IMR-90 (cell line): ENCODE results near the gene PRKAR2A. TPM values are rescaled to one million over a fixed set of nuclear protein-coding genes. Genes with fewer than 3 reads are reported as not detected.

Experiments
- ATAC-seq: fragments of 200-7000 bp; cut with Tn5 transposase; 2 replicates; pipeline ENCODE4 v1.9.1; 2020; ENCODE audit warnings: low read depth, mild to moderate bottlenecking, moderate library complexity
- BruUV-seq: library from RNA; stranded (reverse); fragments of 400-500 nt; replicated peaks from 2 replicates; lab custom pipeline; 2021; lab: Mats Ljungman, UMichigan
- CTCF ChIA-PET: fragments of 300-600 bp; formaldehyde crosslinking; extraction: SDS; loops from one replicate; lab custom pipeline; 2021; ENCODE audit warnings: antibody characterized with exemption; lab: Yijun Ruan, JAX
- POLR2A ChIA-PET: fragments of 300-600 bp; sonication (Branson Sonifier 250); formaldehyde crosslinking; loops from one replicate; lab custom pipeline; 2022; ENCODE audit warnings: antibody characterized with exemption; ENCODE audit not compliant: unreplicated experiment; lab: Charles Lee
- DNase-seq: peaks from one replicate; pipeline ENCODE4 v3.0.0; 2013
- H2AFZ ChIP-seq: replicated peaks from 2 replicates; pipeline ENCODE3; 2013; ENCODE audit warnings: low read length, mild to moderate bottlenecking; ENCODE audit not compliant: poor library complexity
- H2AK5ac ChIP-seq: 2 replicates; pipeline ENCODE4 v1.6.1; 2013; ENCODE audit warnings: low read depth, low read length, inconsistent platforms
- H2AK9ac ChIP-seq: replicated peaks from 2 replicates; pipeline ENCODE3; 2013; ENCODE audit warnings: mild to moderate bottlenecking, low read depth, low read length, moderate library complexity; ENCODE audit not compliant: poor library complexity
- H2BK120ac ChIP-seq: 2 replicates; pipeline ENCODE4 v1.6.1; 2013; ENCODE audit warnings: low read depth, low read length, inconsistent platforms
- H2BK15ac ChIP-seq: 3 replicates; pipeline ENCODE4 v1.6.1; 2013; ENCODE audit warnings: low read depth, low read length, inconsistent platforms
- H2BK20ac ChIP-seq: 2 replicates; pipeline ENCODE4 v1.6.1; 2013; ENCODE audit warnings: low read depth, mild to moderate bottlenecking, inconsistent platforms, low read length, moderate library complexity
- H2BK5ac ChIP-seq: 2 replicates; pipeline ENCODE4 v1.6.1; 2013; ENCODE audit warnings: mild to moderate bottlenecking, low read depth, low read length, inconsistent platforms; ENCODE audit not compliant: poor library complexity, severe bottlenecking
- H3K14ac ChIP-seq: replicated peaks from 2 replicates; pipeline ENCODE4 v1.6.1; 2013; ENCODE audit warnings: low read depth, low read length, inconsistent platforms
- H3K18ac ChIP-seq: 2 replicates; pipeline ENCODE4 v1.6.1; 2013; ENCODE audit warnings: low read depth, low read length, control low read depth
- H3K23ac ChIP-seq: 2 replicates; pipeline ENCODE4 v1.6.1; 2013; ENCODE audit warnings: low read depth, low read length, inconsistent platforms
- H3K27ac ChIP-seq: 2 replicates; pipeline ENCODE4 v1.5.1; 2013; ENCODE audit warnings: mild to moderate bottlenecking, control low read depth, low read length; ENCODE audit not compliant: insufficient read depth
- H3K27me3 ChIP-seq: 2 replicates; pipeline ENCODE4 v1.6.1; 2013; ENCODE audit warnings: low read length; ENCODE audit not compliant: control insufficient read depth, insufficient read depth
- H3K36me3 ChIP-seq: 2 replicates; pipeline ENCODE4 v1.6.1; 2013; ENCODE audit warnings: low read length, mixed read lengths; ENCODE audit not compliant: control insufficient read depth, insufficient read depth
- H3K4ac ChIP-seq: 2 replicates; pipeline ENCODE4 v1.6.1; 2013; ENCODE audit warnings: low read depth, low read length, inconsistent platforms
- H3K4me1 ChIP-seq: 2 replicates; pipeline ENCODE4 v1.6.1; 2013; ENCODE audit warnings: low read length, mixed read lengths; ENCODE audit not compliant: control insufficient read depth, insufficient read depth
- H3K4me2 ChIP-seq: 2 replicates; pipeline ENCODE4 v1.6.1; 2013; ENCODE audit warnings: low read depth, mild to moderate bottlenecking, control low read depth, low read length, moderate library complexity
- H3K4me3 ChIP-seq: 2 replicates; pipeline ENCODE4 v1.5.1; 2013; ENCODE audit warnings: low read depth, mild to moderate bottlenecking, control low read depth, low read length, moderate library complexity; ENCODE audit not compliant: insufficient read depth
- H3K56ac ChIP-seq: 2 replicates; pipeline ENCODE4 v1.6.1; 2013; ENCODE audit warnings: low read length, inconsistent platforms; ENCODE audit not compliant: insufficient read depth; ENCODE audit errors: extremely low read depth
- H3K79me1 ChIP-seq, 2 experiments: 2 replicates each; pipeline ENCODE4 v1.6.1; 2013; ENCODE audit warnings: low read length in 2 of 2, inconsistent platforms in 1 of 2, low read depth in 1 of 2
- H3K9ac ChIP-seq: 2 replicates; pipeline ENCODE4 v1.6.1; 2013; ENCODE audit warnings: low read depth, low read length, control low read depth
- H3K9me1 ChIP-seq: 2 replicates; pipeline ENCODE4 v1.6.1; 2013; ENCODE audit warnings: low read length, inconsistent platforms; ENCODE audit not compliant: insufficient read depth
- H3K9me3 ChIP-seq: 2 replicates; pipeline ENCODE4 v1.6.1; 2013; ENCODE audit warnings: low read length; ENCODE audit not compliant: control insufficient read depth, insufficient read depth
- H4K20me1 ChIP-seq: 2 replicates; pipeline ENCODE4 v1.6.1; 2013; ENCODE audit warnings: low read length, inconsistent platforms; ENCODE audit not compliant: insufficient read depth
- H4K5ac ChIP-seq: 2 replicates; pipeline ENCODE4 v1.6.1; 2013; ENCODE audit warnings: mild to moderate bottlenecking, low read depth, low read length, control low read depth
- H4K8ac ChIP-seq, 2 experiments: 2 replicates each; pipeline ENCODE4 v1.6.1; 2013; ENCODE audit warnings: low read depth in 2 of 2, low read length in 2 of 2, control low read depth in 1 of 2, inconsistent platforms in 1 of 2
- H4K91ac ChIP-seq: 2 replicates; pipeline ENCODE4 v1.6.1; 2013; ENCODE audit warnings: low read depth, low read length, inconsistent platforms; ENCODE audit not compliant: insufficient read depth
- CHD1 ChIP-seq: IDR thresholded peaks from 2 replicates; pipeline ENCODE4 v1.6.1; 2012; ENCODE audit warnings: low read depth, low read length, improper control_type of control experiment
- FOS ChIP-seq: fragments of 150-350 bp; IDR thresholded peaks from 2 replicates; pipeline ENCODE4 v1.6.1; 2016; ENCODE audit warnings: low read depth, low read length
- MAFK ChIP-seq: IDR thresholded peaks from 2 replicates; pipeline ENCODE4 v1.6.1; 2012; ENCODE audit warnings: low read depth, low read length, improper control_type of control experiment
- MXI1 ChIP-seq: IDR thresholded peaks from 2 replicates; pipeline ENCODE4 v1.6.1; 2012; ENCODE audit warnings: low read depth, mild to moderate bottlenecking, low read length, moderate library complexity, borderline replicate concordance
- NFE2L2 ChIP-seq: fragments of 150-350 bp; IDR thresholded peaks from 2 replicates; pipeline ENCODE4 v1.6.1; 2016; ENCODE audit warnings: low read depth, mild to moderate bottlenecking, low read length
- POLR2A ChIP-seq: IDR thresholded peaks from 2 replicates; pipeline ENCODE4 v1.6.1; 2012; ENCODE audit warnings: mild to moderate bottlenecking, low read depth, low read length
- RAD21 ChIP-seq: IDR thresholded peaks from 2 replicates; pipeline ENCODE4 v1.6.1; 2012; ENCODE audit warnings: low read length, improper control_type of control experiment
- RCOR1 ChIP-seq: IDR thresholded peaks from 2 replicates; pipeline ENCODE4 v1.6.1; 2012; ENCODE audit warnings: mild to moderate bottlenecking, low read length, improper control_type of control experiment; ENCODE audit not compliant: insufficient replicate concordance
- RFX5 ChIP-seq: IDR thresholded peaks from 2 replicates; pipeline ENCODE4 v1.8.0; 2012; ENCODE audit warnings: low read depth, mild to moderate bottlenecking, low read length, moderate library complexity
- SMC3 ChIP-seq: fragments of 150-350 bp; IDR thresholded peaks from 2 replicates; pipeline ENCODE4 v1.6.1; 2016; ENCODE audit warnings: low read depth, mild to moderate bottlenecking, antibody characterized with exemption, low read length, moderate library complexity
- USF2 ChIP-seq: fragments of 150-350 bp; IDR thresholded peaks from 2 replicates; pipeline ENCODE4 v1.6.1; 2017; ENCODE audit warnings: mild to moderate bottlenecking, antibody characterized with exemption, low read length, low read depth
- WGBS, 2 experiments: methylation state at CpG; one replicate each; pipeline versions ENCODE4 v1.1.5 to v1.1.7; 2013; ENCODE audit warnings: missing lambda C conversion rate in 2 of 2; ENCODE audit not compliant: insufficient read length in 1 of 2; ENCODE audit errors: extremely low coverage in 2 of 2; 5-methylcytosine and 5-hydroxymethylcytosine counted together
- dilution Hi-C: fragments of 300-500 bp; cut with HindIII; formaldehyde crosslinking; loops from one replicate; pipeline ENCODE4 v1.14.3; 2018; ENCODE audit warnings: low sequenced_read_pairs; ENCODE audit not compliant: unreplicated experiment
- in situ Hi-C: fragments of 300-500 bp; cut with MboI; formaldehyde crosslinking; loops from 3 replicates; pipeline ENCODE4 v1.14.3; 2019; ENCODE audit warnings: low sequenced_read_pairs, inconsistent platforms, mixed read lengths
- intact Hi-C: fragments of 100-400 bp; cut with micrococcal nuclease; formaldehyde crosslinking; loops from 2 replicates; pipeline ENCODE4 v1.10.0; 2022
- polyA plus RNA-seq, 3 experiments: library from polyadenylated mRNA; depleted of rRNA; stranded (reverse); fragments of >200 nt; gene quantifications; 2 replicates each; pipeline ENCODE4 v1.2.3, GENCODE V29; 2012; ENCODE audit warnings: low replicate concordance in 1 of 3
- total RNA-seq: library from RNA; depleted of rRNA; stranded (reverse); fragments of >200 nt; gene quantifications from 2 replicates; pipeline ENCODE4 v1.2.3, GENCODE V29; 2012
- TF ChIP-seq, protein P1 (sequence below): fragments of 150-350 bp; IDR thresholded peaks from 2 replicates; pipeline ENCODE4 v1.6.1; 2016; ENCODE audit warnings: low read depth, mild to moderate bottlenecking, low read length, moderate library complexity, borderline replicate concordance

Gene PRKAR2A
- total and polyA plus RNA-seq, 2 of the 4 experiments (the other 2 are of a cell fraction): 11.3 to 48.2 TPM

- no peak for TF ChIP-seq RCOR1
- peak; percentile 96 for TF ChIP-seq RFX5
- TF ChIP-seq CHD1: no peak
These were observed 130.5 kb downstream of the PRKAR2A start, which contains the start of gene IP6K2 (continued) for GRCh38 chr3:48716982-48717746.

GRCh38 chr3:48716508-48716981 lies 131.1 kb downstream of the PRKAR2A start:
- peak overlapping the region; percentile 95 for H3K4ac ChIP-seq
- peaks cover 0 to 27% of the 10 kb centered on the region in 2 experiments; a peak in 3 of 4 replicates for H3K79me1 ChIP-seq
- H3K4me1 ChIP-seq: peaks cover 8% of the 10 kb centered on the region
- ATAC-seq: peak; percentile 4; the same call in 1 of the 2 replicates
- peaks cover 40% of the 10 kb centered on the region for H4K20me1 ChIP-seq
- dilution Hi-C loops (no loop called here), in situ Hi-C loops (no loop called here), intact Hi-C loops (no loop called here)
- peaks cover 18% of the 10 kb centered on the region for H3K36me3 ChIP-seq
- H3K56ac ChIP-seq: peak overlapping the region; percentile 86
- no TSS peak for BruUV-seq
- peak overlapping the region; percentile 91 for H3K9ac ChIP-seq
- no peaks in the 10 kb centered on the region for H3K9me3 ChIP-seq
- peak overlapping the region; percentile 78 for H3K27ac ChIP-seq
- peak overlapping the region; percentile 79 for H3K4me3 ChIP-seq
- H4K8ac ChIP-seq: peak overlapping the region; percentile 74 to 95
- H3K23ac ChIP-seq: peak overlapping the region; percentile 82
- H2AFZ ChIP-seq: peak overlapping the region; percentile 59
- H2BK5ac ChIP-seq: peak overlapping the region; percentile 66
- 3% methylated on average over 6 of the region's 16 CpGs; no CpG with 5 or more reads in 1 of the 2 experiments for WGBS, 2 experiments
- CTCF ChIA-PET: interaction anchor here (0.5 to 1.2 kb wide), 4 partner anchors 23 to 722 kb away, joined by 3 to 8 read pairs (median 5); no protein-coding TSS in a partner anchor
- H3K4me2 ChIP-seq: peak overlapping the region; percentile 82
- 0 out of 3 replicates have a peak overlapping the region, but pooled peaks have one; percentile 11 for H2BK15ac ChIP-seq
- peak overlapping the region; percentile 74 for H3K18ac ChIP-seq
- peak overlapping the region; percentile 99 for H2AK9ac ChIP-seq
- no peaks in the 10 kb centered on the region for H3K27me3 ChIP-seq
- peak overlapping the region; percentile 85 for H4K5ac ChIP-seq
- peaks cover 19% of the 10 kb centered on the region for H3K9me1 ChIP-seq
- POLR2A ChIA-PET: interaction anchor here (0.6 kb wide), 1 partner anchor 16 kb away, joined by 3 read pairs; no protein-coding TSS in a partner anchor
- H3K14ac ChIP-seq: peak overlapping the region; percentile 97
- no peak for DNase-seq
- H2BK120ac ChIP-seq: peak overlapping the region; percentile 30
- H4K91ac ChIP-seq: peak overlapping the region; percentile 83; the same call in 1 of the 2 replicates
- H2BK20ac ChIP-seq: no peak overlapping the region
- peak overlapping the region; percentile 82 for H2AK5ac ChIP-seq
- TF ChIP-seq CHD1 (no peak), FOS (no peak), RAD21 (no peak), NFE2L2 (no peak), USF2 (no peak), MXI1 (no peak), MAFK (no peak), POLR2A (no peak), SMC3 (no peak)
- TF ChIP-seq, protein P1, sequence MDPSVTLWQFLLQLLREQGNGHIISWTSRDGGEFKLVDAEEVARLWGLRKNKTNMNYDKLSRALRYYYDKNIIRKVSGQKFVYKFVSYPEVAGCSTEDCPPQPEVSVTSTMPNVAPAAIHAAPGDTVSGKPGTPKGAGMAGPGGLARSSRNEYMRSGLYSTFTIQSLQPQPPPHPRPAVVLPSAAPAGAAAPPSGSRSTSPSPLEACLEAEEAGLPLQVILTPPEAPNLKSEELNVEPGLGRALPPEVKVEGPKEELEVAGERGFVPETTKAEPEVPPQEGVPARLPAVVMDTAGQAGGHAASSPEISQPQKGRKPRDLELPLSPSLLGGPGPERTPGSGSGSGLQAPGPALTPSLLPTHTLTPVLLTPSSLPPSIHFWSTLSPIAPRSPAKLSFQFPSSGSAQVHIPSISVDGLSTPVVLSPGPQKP: no peak
